ENCODE results near the gene KIF2A.

Gene KIF2A

DNA sequence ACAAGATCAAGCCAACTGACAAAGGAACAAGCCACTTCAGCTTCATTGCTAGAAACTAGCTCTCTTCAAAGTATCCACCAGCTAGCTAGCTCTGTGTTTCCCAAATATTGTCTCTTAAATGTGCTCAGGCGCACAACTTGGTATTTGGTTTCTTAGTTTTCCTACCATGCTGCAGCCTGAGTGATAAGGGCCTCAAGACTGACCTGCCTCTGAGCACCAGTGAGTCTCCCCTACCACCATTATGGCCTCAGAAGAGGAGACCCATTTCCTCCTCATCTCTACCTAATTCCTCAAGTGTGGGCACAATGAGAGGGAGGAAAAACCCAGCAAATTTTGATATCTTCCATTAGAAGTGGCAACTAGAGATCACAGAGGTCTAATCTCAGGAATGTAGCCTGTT is 34.6 kb upstream of the KIF2A start:
- TF ChIP-seq POLR2AphosphoS5 (IDR thresholded peaks at IDR 0.05; ENCODE audit: low read depth, low read length), result no peak
- no peak for TF ChIP-seq POLR2A (IDR thresholded peaks at IDR 0.05; ENCODE audit: low read depth, low read length)
- TF ChIP-seq SPI1 (IDR thresholded peaks at IDR 0.05; ENCODE audit: low read depth, low read length), result no peak
- no peak for DNase-seq (ENCODE audit: insufficient read length, low spot score)
- no peak for FAIRE-seq

- DNase-seq (ENCODE audit: insufficient read length, low spot score) (no peak), FAIRE-seq (no peak)
- TF ChIP-seq TAF1 (IDR thresholded peaks at IDR 0.05; ENCODE audit: low read depth, low read length) (no peak), SPI1 (IDR thresholded peaks at IDR 0.05; ENCODE audit: low read depth, low read length) (no peak), POLR2AphosphoS5 (IDR thresholded peaks at IDR 0.05; ENCODE audit: low read depth, low read length) (no peak), POU2F2 (IDR thresholded peaks at IDR 0.05; ENCODE audit: low read depth, low read length) (no peak), PAX5 (IDR thresholded peaks at IDR 0.05; ENCODE audit: insufficient read depth, low read length, severe bottlenecking) (no peak), POLR2A (IDR thresholded peaks at IDR 0.05; ENCODE audit: low read depth, low read length) (no peak)
These were observed 34.1 kb upstream of the KIF2A start for GRCh38 chr5:62271870-62272269.

- DNase-seq (ENCODE audit: insufficient read length, low spot score) (no peak), FAIRE-seq (no peak)
- no peak for TF ChIP-seq POLR2AphosphoS5 (IDR thresholded peaks at IDR 0.05; ENCODE audit: low read depth, low read length)
- TF ChIP-seq SPI1 (IDR thresholded peaks at IDR 0.05; ENCODE audit: low read depth, low read length), result no peak
- TF ChIP-seq POU2F2 (IDR thresholded peaks at IDR 0.05; ENCODE audit: low read depth, low read length), result no peak
- TF ChIP-seq POLR2A (IDR thresholded peaks at IDR 0.05; ENCODE audit: low read depth, low read length), result no peak
- no peak for TF ChIP-seq PAX5 (IDR thresholded peaks at IDR 0.05; ENCODE audit: insufficient read depth, low read length, severe bottlenecking)
- no peak for TF ChIP-seq TAF1 (IDR thresholded peaks at IDR 0.05; ENCODE audit: low read depth, low read length)
These were observed 32.3 kb upstream of the KIF2A start for GRCh38 chr5:62273687-62274086.

GRCh38 chr5:62275581-62275980 is 30.4 kb upstream of the KIF2A start:
- DNase-seq (ENCODE audit: insufficient read length, low spot score) (no peak), FAIRE-seq (no peak)
- TF ChIP-seq SPI1 (IDR thresholded peaks at IDR 0.05; ENCODE audit: low read depth, low read length), result no peak
- TF ChIP-seq POLR2A (IDR thresholded peaks at IDR 0.05; ENCODE audit: low read depth, low read length), result no peak
- TF ChIP-seq PAX5 (IDR thresholded peaks at IDR 0.05; ENCODE audit: insufficient read depth, low read length, severe bottlenecking), result no peak
- TF ChIP-seq POU2F2 (IDR thresholded peaks at IDR 0.05; ENCODE audit: low read depth, low read length), result no peak
- TF ChIP-seq TAF1 (IDR thresholded peaks at IDR 0.05; ENCODE audit: low read depth, low read length), result no peak
- TF ChIP-seq POLR2AphosphoS5 (IDR thresholded peaks at IDR 0.05; ENCODE audit: low read depth, low read length), result no peak

GRCh38 chr5:62281411-62281810 is 24.6 kb upstream of the KIF2A start:
- FAIRE-seq, result no peak
- no peak for DNase-seq (ENCODE audit: insufficient read length, low spot score)
- no peak for TF ChIP-seq POLR2A (IDR thresholded peaks at IDR 0.05; ENCODE audit: low read depth, low read length)
- no peak for TF ChIP-seq POU2F2 (IDR thresholded peaks at IDR 0.05; ENCODE audit: low read depth, low read length)
- TF ChIP-seq PAX5 (IDR thresholded peaks at IDR 0.05; ENCODE audit: insufficient read depth, low read length, severe bottlenecking), result no peak
- TF ChIP-seq TAF1 (IDR thresholded peaks at IDR 0.05; ENCODE audit: low read depth, low read length), result no peak
- no peak for TF ChIP-seq POLR2AphosphoS5 (IDR thresholded peaks at IDR 0.05; ENCODE audit: low read depth, low read length)
- TF ChIP-seq SPI1 (IDR thresholded peaks at IDR 0.05; ENCODE audit: low read depth, low read length), result no peak

DNA sequence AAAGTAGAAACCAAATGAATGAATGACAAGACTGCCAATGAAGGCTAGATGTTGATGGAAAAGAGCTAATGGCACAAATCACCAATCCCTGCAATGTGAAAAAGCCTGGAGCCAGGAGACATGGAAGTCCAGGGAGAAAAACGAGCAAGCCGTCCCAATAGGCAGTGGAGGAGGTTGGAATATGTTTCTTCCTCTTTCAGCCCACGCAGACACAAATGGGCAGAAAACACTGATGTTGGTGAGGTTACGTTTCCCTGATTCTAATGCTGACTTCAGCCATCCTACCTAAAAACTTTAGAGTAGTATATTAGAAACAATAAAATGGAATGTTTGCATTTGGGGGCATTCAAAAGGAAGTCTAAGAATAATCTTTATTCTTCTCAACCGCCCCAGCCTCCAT is 23.9 kb upstream of the KIF2A start:
- no peak for DNase-seq (ENCODE audit: insufficient read length, low spot score)
- no peak for TF ChIP-seq TAF1 (IDR thresholded peaks at IDR 0.05; ENCODE audit: low read depth, low read length)
- TF ChIP-seq POU2F2 (IDR thresholded peaks at IDR 0.05; ENCODE audit: low read depth, low read length), result no peak
- no peak for TF ChIP-seq PAX5 (IDR thresholded peaks at IDR 0.05; ENCODE audit: insufficient read depth, low read length, severe bottlenecking)
- TF ChIP-seq POLR2AphosphoS5 (IDR thresholded peaks at IDR 0.05; ENCODE audit: low read depth, low read length), result no peak
- TF ChIP-seq SPI1 (IDR thresholded peaks at IDR 0.05; ENCODE audit: low read depth, low read length), result no peak
- no peak for TF ChIP-seq POLR2A (IDR thresholded peaks at IDR 0.05; ENCODE audit: low read depth, low read length)
- FAIRE-seq, result no peak

DNA sequence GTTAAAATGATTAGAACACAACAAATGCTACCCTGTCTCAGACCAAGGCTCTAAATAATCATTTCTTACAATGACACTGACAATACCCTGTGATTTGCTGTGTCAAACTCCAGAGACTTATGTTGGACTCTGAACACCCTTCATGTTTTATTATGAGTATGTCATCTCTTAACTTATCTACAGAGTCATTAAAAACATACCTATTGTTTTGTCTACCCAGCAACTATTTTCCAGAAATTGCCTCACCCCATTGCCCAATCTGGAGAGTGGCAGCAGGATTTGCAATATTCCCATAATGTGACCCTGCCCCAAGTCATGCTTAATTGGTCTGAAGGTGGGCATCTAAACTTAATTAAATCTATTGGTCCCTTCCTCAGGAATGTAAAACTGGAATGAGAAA is 23.0 kb upstream of the KIF2A start:
- FAIRE-seq, result peak; percentile 23
- DNase-seq (ENCODE audit: insufficient read length, low spot score), result no peak
- TF ChIP-seq PAX5 (IDR thresholded peaks at IDR 0.05; ENCODE audit: insufficient read depth, low read length, severe bottlenecking), result no peak
- TF ChIP-seq POU2F2 (IDR thresholded peaks at IDR 0.05; ENCODE audit: low read depth, low read length), result no peak
- TF ChIP-seq POLR2A (IDR thresholded peaks at IDR 0.05; ENCODE audit: low read depth, low read length), result no peak
- no peak for TF ChIP-seq SPI1 (IDR thresholded peaks at IDR 0.05; ENCODE audit: low read depth, low read length)
- TF ChIP-seq TAF1 (IDR thresholded peaks at IDR 0.05; ENCODE audit: low read depth, low read length), result no peak
- TF ChIP-seq POLR2AphosphoS5 (IDR thresholded peaks at IDR 0.05; ENCODE audit: low read depth, low read length), result no peak

GRCh38 chr5:62283861-62284260 is 22.1 kb upstream of the KIF2A start:
- no peak for DNase-seq (ENCODE audit: insufficient read length, low spot score)
- no peak for FAIRE-seq
- TF ChIP-seq SPI1 (IDR thresholded peaks at IDR 0.05; ENCODE audit: low read depth, low read length) (no peak), PAX5 (IDR thresholded peaks at IDR 0.05; ENCODE audit: insufficient read depth, low read length, severe bottlenecking) (no peak), POU2F2 (IDR thresholded peaks at IDR 0.05; ENCODE audit: low read depth, low read length) (no peak), POLR2A (IDR thresholded peaks at IDR 0.05; ENCODE audit: low read depth, low read length) (no peak), POLR2AphosphoS5 (IDR thresholded peaks at IDR 0.05; ENCODE audit: low read depth, low read length) (no peak), TAF1 (IDR thresholded peaks at IDR 0.05; ENCODE audit: low read depth, low read length) (no peak)

- TF ChIP-seq POU2F2 (IDR thresholded peaks at IDR 0.05; ENCODE audit: low read depth, low read length), result no peak
- no peak for TF ChIP-seq PAX5 (IDR thresholded peaks at IDR 0.05; ENCODE audit: insufficient read depth, low read length, severe bottlenecking)
- TF ChIP-seq SPI1 (IDR thresholded peaks at IDR 0.05; ENCODE audit: low read depth, low read length), result no peak
- no peak for TF ChIP-seq TAF1 (IDR thresholded peaks at IDR 0.05; ENCODE audit: low read depth, low read length)
- no peak for TF ChIP-seq POLR2A (IDR thresholded peaks at IDR 0.05; ENCODE audit: low read depth, low read length)
- TF ChIP-seq POLR2AphosphoS5 (IDR thresholded peaks at IDR 0.05; ENCODE audit: low read depth, low read length), result no peak
- FAIRE-seq, result peak; percentile 38
- DNase-seq (ENCODE audit: insufficient read length, low spot score), result no peak
These were observed 20.8 kb upstream of the KIF2A start for GRCh38 chr5:62284946-62285891.
